ENCODE measurements around the gene UBE2V1.
"Not testable (repeated sequence)": the region's sequence is repeated elsewhere in the genome, so short reads cannot be mapped to it uniquely, and the experiment has no call there.

UBE2V1 gene

DNA sequence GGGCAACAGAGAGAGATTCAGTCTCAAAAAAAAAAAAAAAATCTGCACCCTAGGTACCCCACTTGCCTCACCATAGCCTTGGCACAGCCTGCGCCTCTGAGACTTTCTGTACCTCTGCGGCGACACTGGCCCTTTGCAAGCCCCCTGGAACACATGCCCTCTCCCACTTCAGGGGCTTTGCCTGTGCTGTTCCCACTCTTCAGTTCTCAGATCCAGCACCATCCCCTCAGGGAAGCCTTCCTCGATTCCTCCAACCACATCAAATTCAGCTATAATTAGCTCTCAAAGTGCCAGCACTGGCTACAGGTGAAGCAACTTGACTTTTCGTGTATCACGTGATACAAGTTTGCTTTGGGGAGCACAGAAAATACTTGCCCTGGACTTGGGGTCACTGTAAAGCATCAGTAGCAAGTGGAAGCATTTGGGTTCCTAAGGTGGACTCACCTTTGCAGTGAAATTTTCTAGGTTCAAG, 2.1 kb upstream of the UBE2V1 start:
- DNase-seq (ENCODE audit: low spot score), result no peak

DNA sequence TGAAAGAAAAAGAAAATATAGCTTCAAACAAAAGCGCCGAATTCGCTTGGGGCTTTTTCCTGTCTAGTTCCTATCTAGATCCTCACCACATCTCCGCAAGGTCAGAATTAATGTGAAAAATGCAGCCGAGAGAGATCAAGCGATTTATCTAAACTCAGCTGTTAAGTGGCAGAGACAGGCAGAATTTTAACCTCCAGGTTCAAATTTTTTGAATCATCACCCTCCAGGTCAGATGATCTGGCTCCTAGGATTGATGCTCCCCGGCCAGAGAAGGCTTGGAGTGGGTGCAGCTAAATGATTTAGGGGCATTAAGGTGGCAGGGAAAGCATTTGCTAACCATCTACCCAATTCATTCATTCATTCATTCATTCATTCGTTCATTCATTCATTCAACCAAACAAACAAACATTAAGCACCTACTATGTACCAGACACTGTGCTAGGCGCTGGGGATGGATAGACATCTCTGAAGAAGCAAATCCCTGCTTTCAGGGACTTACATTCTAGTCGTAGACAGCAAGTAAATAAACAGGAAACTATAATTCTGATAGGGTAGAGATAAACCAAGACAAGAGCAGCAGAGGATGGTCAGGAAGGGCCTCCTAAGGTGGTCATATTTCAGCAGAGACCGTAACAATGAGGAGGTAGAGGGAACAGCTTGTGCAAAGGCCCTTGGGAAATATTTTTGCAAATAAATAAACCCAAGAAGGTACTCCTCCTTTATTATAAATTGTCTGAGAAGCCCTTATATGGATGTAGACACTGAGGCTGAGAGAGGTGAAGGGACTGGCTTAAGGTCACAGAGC, 672 bp upstream of the UBE2V1 start:
- DNase-seq (ENCODE audit: low spot score), result no peak

DNA sequence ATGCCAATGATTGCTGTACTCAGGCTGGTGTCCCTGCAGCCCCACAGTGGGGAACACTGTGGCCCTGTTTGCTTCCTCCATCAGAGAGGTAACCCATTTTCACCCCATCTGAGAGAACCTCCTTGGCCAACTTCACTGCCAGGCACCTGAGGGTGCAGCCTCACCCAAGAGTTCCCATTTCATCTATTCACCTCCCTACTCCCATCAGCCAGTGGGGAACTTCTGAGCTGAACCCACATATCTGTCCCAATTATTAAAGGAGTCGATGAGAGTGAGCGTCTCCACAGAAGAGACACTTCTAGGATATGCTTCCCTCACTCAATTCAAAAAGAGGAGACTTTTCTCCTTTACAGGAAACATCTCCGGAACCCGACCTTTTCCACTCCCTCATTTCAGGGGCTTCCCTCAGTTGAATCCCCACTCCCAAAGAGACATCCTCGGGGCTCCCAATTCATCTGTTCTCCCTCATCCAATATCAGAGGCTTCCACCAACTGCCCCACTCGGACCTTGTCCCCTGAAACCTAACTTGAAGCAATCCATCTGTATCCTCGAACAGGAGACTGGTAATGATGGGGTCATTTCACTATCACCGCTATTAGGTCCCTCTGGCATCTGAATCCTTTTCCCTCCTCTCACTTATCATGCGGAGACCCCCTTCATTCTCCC, 988 bp downstream of the UBE2V1 start:
- DNase-seq (ENCODE audit: low spot score), result no peak

DNA sequence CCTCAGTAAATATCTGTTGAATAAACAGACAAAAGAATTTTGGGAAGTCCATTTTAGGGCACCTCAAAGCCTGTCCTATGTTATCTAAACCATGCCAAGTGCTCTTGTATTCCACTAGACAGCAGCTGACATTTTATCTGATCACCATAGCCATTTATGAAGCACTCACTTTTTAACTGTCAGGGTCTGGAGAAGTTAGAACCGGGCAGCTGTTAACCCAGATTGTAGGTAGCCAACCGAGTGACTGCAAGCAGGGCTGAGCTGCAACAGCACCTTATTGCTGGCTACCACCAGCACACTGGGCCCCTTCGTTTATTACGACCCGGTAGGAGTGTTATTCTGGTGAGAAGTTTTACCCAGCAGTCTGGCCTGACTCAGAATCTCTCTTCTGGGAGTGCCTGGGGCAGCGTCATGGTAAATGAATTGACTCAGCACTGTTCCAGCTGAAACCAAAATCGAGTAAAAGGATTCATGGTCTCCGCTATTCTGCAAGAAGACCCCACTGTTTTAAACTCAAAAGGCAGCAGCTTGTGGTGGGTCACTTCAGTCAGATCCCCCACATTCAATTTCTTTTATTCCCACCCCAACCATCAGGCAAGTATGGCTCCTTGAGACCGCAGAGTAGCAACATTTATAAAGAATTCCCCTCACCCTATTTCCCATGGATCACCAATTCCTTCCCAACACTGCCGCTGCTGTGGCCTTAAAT, 1.7 kb downstream of the UBE2V1 start:
- DNase-seq (ENCODE audit: low spot score), result no peak

DNA sequence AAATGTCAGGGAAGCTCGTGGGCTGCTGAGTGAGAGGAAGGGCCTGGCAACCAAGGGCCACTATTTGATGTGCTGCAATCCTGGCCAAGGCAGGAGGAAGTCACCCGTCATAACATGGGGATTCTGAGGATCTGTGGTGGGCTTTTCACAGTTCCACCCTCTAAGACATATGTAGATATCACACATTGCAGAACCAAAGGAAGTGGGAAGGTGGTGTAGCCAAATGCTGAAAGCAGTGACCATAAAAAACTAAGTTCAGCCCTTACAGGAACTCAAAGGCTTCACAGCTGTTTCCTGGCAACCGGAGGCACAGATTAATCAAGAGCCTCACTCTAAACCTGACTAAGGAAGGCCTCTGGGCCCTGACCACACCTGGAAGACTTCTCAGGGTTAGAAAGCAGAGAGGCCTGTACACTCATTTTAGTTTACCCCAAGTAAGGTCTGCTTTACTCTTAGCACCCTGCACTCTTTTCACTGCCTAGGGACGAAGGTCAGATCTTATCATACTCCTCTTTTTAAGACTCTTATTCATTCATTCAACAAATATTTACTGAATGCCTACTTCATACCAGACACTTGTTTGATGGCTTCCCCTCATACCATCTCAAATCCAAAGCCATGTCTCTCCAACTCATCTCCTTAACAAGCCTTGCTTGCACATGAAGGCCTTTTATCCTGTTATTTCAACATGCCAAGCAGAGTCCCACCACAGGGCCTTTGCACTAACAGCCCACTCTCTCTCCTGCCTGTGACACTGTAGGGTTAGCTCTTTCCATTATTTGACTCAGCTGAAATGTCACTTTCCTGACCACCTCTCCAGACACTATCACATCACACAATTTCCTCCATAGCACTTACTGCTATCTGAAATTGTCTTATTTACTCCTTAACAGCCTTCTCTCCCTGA, 2.6 kb downstream of the UBE2V1 start:
- no peak for DNase-seq (ENCODE audit: low spot score)

DNA sequence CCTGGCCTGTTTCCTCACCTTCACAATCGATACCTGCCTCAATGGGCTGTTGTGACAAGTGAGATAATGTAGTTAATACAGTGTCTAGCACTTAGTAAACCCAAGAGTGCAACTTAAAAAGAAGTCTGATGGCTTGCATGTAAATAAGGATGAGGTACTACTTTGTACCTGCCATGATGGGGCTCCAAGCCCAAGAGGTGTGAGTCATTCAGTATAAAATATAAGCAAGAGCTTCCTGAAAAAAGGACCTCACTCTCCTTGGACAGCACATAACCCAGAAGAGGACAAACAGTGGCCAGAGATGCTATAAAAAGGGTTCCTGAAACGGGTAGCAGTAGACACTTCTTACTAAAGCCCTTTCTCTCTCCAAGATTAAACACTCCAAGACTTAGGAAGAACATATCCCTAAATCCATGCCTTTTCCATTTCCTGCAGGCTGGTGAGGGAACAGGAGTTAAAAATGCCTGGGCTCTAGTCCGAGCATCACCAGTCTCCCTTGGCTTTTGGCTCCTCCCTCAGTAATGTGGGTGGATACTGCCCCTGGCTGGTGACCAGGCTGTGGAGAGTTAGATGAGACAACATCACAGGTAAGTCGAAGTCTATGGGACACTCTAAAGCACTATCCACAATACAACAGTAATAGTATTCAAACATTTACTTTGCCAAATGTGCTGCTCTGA, 4.3 kb downstream of the UBE2V1 start:
- no peak for DNase-seq (ENCODE audit: low spot score)

DNA sequence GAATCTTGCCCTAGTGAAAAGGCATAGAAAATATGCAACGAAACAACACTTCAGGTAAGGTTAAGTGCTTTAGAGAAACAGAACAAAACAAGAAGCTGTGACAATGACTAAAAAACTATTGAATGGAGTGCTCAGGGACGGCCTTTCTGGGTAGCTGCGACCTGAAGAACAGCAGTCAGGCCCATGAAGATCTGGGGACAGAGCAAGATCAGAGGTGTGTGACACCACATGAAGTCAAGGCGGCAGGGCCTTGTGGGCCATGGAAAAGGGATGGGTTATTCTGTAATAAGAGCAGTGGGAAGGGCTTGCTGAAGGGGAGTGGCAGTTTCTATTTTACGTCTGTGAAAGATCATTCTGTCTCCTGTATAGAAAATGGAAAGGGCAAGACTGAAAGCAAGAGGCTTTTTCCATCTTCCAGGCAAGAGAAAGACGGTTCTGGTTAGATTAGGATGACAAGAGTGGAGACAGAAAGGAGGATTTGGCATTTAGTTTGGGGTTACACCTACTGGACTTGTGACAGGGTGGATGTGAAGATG, 5.1 kb downstream of the UBE2V1 start:
- no peak for DNase-seq (ENCODE audit: low spot score)

DNA sequence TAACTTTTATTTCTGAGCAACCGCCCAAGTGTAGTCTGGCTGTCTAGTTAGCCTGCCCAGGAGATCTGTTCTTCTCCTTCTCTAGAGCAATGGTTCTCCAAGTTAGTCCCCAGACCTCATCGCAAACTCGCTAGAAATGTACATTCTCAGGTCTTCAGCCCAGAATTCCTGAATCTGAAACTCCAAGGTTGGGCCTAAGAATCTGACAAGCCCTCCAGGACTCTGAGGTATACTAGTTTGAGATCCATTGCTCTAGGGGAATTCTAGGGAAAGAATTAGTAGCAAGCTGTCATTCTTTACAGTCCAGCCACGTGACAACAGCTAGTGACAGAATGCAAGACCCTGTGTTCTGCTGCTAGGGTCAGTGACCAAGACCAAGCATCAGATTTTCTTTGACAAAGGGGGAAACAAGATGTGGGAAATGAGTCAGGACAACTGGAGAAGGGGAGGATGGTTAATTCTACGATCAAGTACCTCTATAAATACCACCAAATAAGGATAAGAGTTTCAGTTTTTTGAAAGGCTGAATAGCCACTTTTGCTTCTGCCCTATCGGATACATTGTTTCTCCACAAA, 5.8 kb downstream of the UBE2V1 start:
- DNase-seq (ENCODE audit: low spot score), result no peak

DNA sequence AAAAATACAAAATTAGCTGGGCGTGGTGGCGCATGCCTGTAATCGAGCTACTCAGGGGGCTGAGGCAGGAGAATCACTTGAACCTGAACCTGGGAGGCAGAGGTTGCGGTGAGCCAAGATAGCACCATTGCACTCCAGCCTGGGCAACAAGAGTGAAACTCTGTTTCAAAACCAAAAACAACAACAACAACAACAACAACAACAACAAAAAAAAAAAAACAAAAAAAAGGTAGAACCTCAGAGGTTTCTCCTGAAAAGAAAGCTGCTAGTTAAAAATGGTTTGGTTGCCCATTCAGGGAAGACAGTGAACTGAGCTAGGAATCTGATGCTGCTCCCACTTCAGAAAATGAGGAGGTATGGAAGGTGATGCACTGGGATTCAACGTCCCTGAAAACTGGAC, 6.3 kb downstream of the UBE2V1 start:
- DNase-seq (ENCODE audit: low spot score), result not testable (repeated sequence)

DNA sequence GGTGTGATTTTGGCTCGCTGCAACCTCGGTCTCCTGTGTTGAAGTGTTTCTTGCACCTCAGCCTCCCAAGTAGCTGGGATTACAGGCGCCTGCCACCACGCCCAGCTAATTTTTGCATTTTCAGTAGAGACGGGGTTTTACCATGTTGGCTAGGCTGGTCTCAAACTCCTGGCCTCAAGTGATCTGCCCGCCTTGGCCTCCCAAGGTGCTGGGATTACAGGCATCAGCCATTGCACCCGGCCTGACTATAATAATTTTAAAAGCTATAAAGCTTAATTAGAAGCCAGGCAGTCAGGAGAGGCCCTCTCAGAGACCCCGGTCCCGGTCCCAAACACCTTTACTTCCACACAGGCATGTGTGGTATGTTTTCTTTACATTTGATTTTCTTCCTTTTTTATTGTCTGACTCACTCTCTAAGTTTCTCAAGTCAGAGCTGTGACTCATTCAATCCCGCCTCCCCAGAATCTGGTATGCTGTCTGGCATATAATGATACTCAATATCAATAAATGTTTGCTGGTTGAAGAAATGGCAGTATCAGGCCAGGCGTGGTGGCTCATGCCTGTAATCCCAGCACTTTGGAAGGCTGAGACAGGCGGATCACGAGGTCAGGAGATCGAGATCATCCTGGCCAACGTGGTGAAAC, 9.4 kb downstream of the UBE2V1 start:
- not testable (repeated sequence) for DNase-seq (ENCODE audit: low spot score)

DNA sequence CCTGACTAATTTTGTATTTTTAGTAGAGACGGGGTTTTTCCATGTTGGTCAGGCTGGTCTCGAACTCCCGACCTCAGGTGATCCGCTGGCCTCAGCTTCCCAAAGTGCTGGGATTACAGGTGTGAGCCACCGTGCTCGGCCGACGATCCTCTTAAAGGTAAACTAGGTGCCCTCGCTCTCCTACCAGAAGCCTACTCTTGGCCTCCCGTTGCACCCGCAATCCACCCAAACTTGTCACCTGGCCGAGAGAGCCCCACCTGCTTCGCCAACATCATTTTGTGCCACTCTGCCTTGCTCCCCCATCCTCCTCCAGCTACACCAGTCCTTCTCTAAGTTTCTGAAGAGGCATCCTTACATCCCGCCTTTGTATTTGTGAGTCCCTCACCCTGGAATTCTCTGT, 10.4 kb downstream of the UBE2V1 start:
- not testable (repeated sequence) for DNase-seq (ENCODE audit: low spot score)

DNA sequence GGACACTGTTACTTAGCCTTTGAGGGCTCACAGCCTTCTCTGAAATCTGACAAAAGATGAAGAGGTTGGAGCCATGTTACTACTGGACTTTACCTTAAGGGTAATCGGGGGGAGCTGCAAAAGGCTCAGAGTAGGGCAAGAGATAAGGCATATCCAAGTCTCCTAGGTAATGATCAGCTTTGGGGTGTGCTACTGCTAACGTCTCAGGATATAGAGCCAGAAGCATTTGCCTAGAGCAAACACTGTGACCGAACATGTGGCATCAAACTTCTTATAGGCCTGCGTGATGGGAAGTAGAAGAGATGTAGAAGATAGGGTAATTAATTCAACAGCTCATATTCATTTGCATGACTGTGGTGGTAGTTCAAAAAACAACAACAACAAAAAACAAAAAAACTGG, 11.1 kb downstream of the UBE2V1 start:
- no peak for DNase-seq (ENCODE audit: low spot score)

DNA sequence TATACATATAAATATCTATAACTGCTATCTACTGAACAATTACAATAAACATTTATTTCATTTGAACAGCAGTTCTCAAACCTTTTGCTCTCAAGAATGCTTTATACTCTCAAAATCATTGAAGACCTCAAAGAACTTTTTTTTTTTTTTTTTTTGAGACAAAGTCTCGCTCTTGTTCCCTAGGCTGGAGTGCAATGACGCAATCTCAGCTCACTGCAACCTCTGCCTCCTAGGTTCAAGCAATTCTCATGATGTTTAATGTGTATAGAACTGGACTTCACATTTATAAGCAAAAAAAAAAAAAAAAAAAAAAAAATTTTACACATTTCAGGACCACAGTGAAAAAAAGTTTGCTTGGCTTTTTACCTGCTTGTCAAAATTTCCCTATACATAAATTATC, 11.7 kb downstream of the UBE2V1 start:
- DNase-seq (ENCODE audit: low spot score), result no peak

DNA sequence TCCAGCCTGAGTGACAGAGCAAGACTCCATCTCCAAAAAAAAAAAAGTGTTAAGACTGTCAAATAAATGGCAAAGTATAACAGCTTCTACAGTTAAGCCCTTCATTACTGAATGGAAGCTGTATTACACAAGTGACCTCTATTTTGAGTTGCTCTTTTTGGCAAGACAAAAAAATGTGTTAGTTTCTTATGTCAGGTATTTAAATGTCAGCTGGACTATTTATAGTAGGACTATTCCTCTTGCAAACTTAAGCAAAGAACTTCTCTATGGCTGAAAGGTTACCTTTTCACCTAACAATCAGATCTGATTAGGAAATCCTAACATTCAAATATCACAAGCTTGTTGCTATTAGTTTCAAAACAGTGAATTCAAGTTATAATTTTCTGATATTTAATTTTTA, 12.4 kb downstream of the UBE2V1 start:
- no peak for DNase-seq (ENCODE audit: low spot score)

DNA sequence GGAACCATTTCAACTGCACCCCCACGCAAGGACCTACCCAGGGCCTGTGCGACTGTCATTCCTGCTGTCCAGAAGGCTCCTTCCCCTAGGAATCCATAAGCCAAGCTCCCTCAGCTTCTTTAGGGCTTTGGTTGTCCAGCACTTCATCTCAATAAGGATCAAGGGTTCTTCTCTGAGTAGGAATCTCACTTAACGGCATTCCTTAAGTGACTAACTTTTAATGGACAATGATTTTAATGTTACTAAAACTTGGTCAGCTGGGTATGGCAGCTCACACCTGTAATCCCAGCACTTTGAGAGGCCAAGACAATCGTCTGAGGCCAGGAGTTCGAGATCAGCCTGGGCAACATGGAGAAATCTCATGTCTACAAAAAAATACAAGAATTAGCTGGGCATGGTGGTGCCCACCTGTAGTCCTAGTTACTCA, 13.4 kb downstream of the UBE2V1 start:
- no peak for DNase-seq (ENCODE audit: low spot score)

DNA sequence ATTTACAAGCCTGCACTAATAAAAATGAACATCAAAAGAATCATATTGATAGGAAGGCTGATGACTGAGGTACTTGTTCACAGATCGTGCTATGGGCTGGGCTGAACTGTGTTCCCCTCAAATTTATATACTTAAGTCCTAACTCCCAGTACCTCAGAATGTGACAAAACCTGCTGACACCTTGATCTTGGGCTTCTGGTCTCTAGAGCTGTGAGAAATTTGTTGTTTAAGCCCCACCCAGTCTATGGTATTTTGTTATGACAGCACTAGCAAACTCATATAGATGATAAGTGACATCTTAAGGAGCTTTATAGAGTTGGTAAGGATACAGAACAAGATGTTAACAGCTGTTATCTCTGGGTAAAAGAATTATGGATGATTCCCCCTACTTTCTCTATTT, 13.8 kb downstream of the UBE2V1 start:
- DNase-seq (ENCODE audit: low spot score), result no peak

DNA sequence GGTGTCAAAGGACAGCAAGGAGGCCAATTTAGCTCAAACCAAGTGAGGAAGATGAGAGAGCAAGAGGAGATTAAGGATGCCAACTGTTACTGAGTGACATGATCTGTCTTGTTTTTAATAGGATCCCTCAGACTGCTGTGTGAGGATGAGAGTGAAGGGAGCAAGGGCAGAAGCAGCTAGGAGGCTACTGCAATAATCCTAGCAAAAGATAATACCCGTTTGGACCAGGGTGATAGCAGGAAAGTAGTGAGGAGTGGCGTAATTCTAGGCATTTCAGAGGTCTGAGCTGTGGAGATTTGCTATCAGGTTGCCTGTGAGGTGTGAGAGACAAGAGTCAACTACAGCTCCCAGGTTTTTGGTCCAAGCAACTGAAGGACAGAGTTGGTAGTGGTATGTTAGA, 14.7 kb downstream of the UBE2V1 start:
- no peak for DNase-seq (ENCODE audit: low spot score)

DNA sequence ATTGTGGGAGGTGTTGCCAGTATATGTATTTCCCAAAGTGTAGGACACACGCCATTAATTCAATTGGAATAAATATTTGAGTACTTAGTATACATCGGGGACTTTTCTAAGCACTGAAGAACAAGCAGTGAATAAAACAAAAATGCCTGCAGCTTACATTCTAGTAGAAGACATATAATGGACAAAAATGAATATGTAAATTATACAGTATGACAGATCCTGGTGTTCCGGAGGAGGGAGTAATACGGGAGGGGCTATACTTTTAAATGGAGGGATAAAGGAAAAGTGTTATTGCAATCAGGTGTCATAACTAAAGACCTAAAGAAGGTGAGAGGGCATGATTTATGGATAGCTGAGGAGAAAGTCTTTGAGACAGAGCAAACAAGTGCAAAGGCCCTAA, 15.1 kb downstream of the UBE2V1 start:
- DNase-seq (ENCODE audit: low spot score), result no peak

DNA sequence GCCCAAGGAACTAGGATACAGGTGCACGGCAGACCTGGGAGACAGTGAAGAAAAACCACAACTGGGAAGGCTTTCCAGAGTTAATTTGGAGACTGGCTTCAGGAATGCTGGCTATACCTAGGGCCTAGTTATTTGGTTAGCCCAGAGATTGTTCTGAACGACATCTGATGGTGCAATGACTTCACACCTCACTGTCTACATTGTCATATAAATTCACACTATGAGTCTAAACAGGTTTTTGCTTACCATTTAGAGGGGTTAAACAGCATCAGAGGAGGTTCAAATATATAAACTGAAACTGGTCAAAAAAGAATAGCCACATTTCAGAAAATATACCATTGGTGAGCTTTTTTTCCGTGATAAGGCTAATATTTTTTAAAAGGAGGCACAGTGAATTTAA, 16.7 kb downstream of the UBE2V1 start:
- no peak for DNase-seq (ENCODE audit: low spot score)

DNA sequence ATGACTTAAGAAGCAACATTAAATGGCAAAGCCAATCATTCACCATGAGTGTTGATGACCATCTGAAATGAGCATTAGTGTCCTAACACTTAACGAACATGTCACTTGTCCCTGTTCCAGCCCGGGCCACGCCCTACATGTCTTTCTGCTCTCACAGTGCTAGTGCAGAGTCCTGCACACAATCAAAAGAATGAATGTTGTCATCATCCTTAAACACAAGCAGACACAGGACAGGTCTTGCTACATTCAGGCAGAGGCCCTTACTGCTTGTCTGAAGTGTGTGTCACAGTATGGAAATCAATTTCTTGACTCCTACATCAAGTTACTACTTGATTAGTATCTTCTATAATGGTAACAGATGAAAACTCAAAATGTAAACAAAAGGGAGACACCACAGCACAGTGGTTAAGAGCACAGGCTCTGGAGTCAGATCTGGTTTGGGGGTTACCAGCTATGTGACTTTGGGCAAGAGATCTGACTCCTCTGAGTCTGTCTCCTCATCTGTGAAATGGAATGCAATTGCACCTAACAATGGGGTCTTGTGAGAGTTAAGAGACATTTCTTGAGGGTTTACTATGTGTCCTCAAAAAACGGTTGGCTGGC, 17.4 kb downstream of the UBE2V1 start:
- no peak for DNase-seq (ENCODE audit: low spot score)
